ENCODE measurements around the gene CRYL1. TPM values are rescaled to one million over a fixed set of nuclear protein-coding genes. Genes with fewer than 3 reads are reported as not detected.

CRYL1 gene, protein sequence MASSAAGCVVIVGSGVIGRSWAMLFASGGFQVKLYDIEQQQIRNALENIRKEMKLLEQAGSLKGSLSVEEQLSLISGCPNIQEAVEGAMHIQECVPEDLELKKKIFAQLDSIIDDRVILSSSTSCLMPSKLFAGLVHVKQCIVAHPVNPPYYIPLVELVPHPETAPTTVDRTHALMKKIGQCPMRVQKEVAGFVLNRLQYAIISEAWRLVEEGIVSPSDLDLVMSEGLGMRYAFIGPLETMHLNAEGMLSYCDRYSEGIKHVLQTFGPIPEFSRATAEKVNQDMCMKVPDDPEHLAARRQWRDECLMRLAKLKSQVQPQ
- total RNA-seq (2021; ENCODE audit: unreplicated experiment) (26.5 TPM), Bru-seq, nascent RNA (percentile 60 among the genes with signal in this experiment), BruChase-seq, experiment 1, labeled RNA remaining after a 6-hour chase (percentile 46 among the genes with signal in this experiment), BruChase-seq, experiment 2, labeled RNA remaining after a 2-hour chase (percentile 46 among the genes with signal in this experiment)
- polyA plus RNA-seq (2012), result 39.1 and 40.3 TPM in 2 replicates
- long read RNA-seq, transcript CRYL1-201 (8 exons, 1,485 nt), result major isoform, 41 of 54 reads
- long read RNA-seq, transcript CRYL1-209 (7 exons, 1,331 nt), result minor isoform, 8 of 54 reads
- long read RNA-seq, partial matches to known transcripts, result 1 of 54 reads
- long read RNA-seq, other reads (novel, unspliced or antisense), result 4 of 54 reads

DNA sequence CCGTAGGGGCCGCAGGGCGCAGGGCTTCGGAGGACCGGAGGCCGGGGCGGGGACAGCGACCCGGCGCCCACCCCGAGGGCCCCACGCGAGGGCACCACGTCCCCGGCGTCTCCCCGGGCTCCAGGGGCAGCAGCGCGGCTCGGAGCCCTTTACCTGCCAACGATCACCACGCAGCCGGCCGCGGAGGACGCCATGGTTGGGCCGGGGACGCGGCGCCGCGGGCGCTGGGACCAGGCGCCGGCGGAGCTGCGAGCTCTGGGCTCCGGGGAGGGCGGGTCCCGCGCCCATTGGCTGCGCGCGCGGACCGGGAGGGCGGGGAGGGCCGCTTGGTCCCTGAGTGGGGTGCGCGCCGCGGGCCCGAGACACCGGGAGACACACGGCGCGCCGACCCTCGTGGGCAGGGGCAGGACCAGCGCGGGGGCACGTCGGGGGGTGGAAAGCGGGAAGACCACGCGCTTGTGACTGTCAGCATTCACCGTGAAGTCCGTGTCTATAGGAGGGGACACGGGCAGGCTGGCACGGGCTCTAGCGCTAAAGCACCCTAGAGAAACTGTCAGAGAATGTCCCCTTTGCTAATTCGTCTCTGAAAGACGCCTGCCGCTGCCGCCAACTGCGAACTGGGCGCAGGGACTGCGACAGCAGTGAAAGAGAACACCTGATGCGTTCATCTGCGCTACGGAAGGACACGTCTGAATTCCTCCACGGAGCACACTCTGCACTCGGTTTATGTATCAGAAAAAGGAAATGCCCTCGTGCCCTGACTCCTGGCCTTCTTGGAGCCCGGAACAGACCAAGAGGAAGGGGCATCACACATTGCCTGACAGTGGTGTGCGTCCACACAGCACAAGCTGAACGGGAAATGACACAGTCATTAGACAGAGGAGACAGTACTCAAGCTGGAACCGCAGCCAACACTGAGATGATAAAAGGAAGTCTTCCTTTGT, at the start of gene CRYL1:
Gene CRYL1, minus strand, starts transcription at position 257 of the 944 bp plus-strand sequence. Its CDS starts 63 bp downstream, at position 194.
- H3K9me3 ChIP-seq (ENCODE audit: control insufficient read depth in 1 of 2, insufficient read depth in 1 of 2, low read depth in 1 of 2, low read length in 2 of 2), result no peaks in the 10 kb centered on the region
- H3K4me1 ChIP-seq (ENCODE audit: control insufficient read depth in 1 of 2, insufficient read depth in 2 of 2, low read length in 2 of 2), result peaks cover 7 to 21% of the 10 kb centered on the region in 2 experiments
- H3K4me3 ChIP-seq (replicated peaks in 1 of 2; ENCODE audit: low read depth in 1 of 2, low read length in 2 of 2), result peak within 1 kb of the TSS; percentile 72 to 86
- H3K4me2 ChIP-seq (ENCODE audit: low read length), result peak within 1 kb of the TSS; percentile 94
- DNase-seq (ENCODE audit: low read depth, low spot score) (no peak), ATAC-seq (peak; percentile 91)
- H3K27me3 ChIP-seq (ENCODE audit: insufficient read depth, low read length), result no peaks in the 10 kb centered on the region
- CTCF ChIA-PET, result interaction anchor here (0.6 to 0.7 kb wide), 3 partner anchors 302 to 930 kb away, joined by 3 to 4 read pairs (median 3); no protein-coding TSS in a partner anchor
- intact Hi-C loops (cut with micrococcal nuclease), result loop anchor here (2.0 kb wide), 1 partner anchor 41 kb away; the partner anchor contains the start of gene IFT88
- peak within 1 kb of the TSS; percentile 75 for H3K9ac ChIP-seq (ENCODE audit: low read length)
- TF ChIP-seq POLR2A (IDR thresholded peaks at IDR 0.05; ENCODE audit: borderline replicate concordance, extremely low read depth, insufficient read depth, insufficient read length), result peak; percentile 63
- TF ChIP-seq EZH2phosphoT487 (IDR thresholded peaks at IDR 0.05; ENCODE audit: borderline replicate concordance), result no peak
- TF ChIP-seq ZFX (IDR thresholded peaks at IDR 0.05), result peak; percentile 94
- no peak for TF ChIP-seq EZH2 (IDR thresholded peaks at IDR 0.05)
- no peak for TF ChIP-seq SIN3A (IDR thresholded peaks at IDR 0.05; ENCODE audit: low read depth)
- TF ChIP-seq POLR2AphosphoS5 (IDR thresholded peaks at IDR 0.05; ENCODE audit: low read depth, low read length), result peak; percentile 66; the same call in 1 of the 2 replicates
- no peak for TF ChIP-seq CBX3 (IDR thresholded peaks at IDR 0.05; ENCODE audit: low read depth)
- TF ChIP-seq ZNF274 (IDR thresholded peaks at IDR 0.05; ENCODE audit: low read depth, low read length), result no peak
- no peak for TF ChIP-seq JUND (IDR thresholded peaks at IDR 0.05)
- TF ChIP-seq YY1 (IDR thresholded peaks at IDR 0.05; ENCODE audit: extremely low read depth, insufficient replicate concordance, low read depth, low read length), result peak; percentile 55
- no peak for TF ChIP-seq TCF7L2 (IDR thresholded peaks at IDR 0.05; ENCODE audit: borderline replicate concordance, extremely low read depth, insufficient read depth, insufficient read length)
- TF ChIP-seq, protein P1, sequence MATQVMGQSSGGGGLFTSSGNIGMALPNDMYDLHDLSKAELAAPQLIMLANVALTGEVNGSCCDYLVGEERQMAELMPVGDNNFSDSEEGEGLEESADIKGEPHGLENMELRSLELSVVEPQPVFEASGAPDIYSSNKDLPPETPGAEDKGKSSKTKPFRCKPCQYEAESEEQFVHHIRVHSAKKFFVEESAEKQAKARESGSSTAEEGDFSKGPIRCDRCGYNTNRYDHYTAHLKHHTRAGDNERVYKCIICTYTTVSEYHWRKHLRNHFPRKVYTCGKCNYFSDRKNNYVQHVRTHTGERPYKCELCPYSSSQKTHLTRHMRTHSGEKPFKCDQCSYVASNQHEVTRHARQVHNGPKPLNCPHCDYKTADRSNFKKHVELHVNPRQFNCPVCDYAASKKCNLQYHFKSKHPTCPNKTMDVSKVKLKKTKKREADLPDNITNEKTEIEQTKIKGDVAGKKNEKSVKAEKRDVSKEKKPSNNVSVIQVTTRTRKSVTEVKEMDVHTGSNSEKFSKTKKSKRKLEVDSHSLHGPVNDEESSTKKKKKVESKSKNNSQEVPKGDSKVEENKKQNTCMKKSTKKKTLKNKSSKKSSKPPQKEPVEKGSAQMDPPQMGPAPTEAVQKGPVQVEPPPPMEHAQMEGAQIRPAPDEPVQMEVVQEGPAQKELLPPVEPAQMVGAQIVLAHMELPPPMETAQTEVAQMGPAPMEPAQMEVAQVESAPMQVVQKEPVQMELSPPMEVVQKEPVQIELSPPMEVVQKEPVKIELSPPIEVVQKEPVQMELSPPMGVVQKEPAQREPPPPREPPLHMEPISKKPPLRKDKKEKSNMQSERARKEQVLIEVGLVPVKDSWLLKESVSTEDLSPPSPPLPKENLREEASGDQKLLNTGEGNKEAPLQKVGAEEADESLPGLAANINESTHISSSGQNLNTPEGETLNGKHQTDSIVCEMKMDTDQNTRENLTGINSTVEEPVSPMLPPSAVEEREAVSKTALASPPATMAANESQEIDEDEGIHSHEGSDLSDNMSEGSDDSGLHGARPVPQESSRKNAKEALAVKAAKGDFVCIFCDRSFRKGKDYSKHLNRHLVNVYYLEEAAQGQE (IDR thresholded peaks at IDR 0.05; ENCODE audit: low read depth), result no peak
- no peak for TF ChIP-seq FOSL1 (IDR thresholded peaks at IDR 0.05; ENCODE audit: low read depth)
- TF ChIP-seq, protein P2, sequence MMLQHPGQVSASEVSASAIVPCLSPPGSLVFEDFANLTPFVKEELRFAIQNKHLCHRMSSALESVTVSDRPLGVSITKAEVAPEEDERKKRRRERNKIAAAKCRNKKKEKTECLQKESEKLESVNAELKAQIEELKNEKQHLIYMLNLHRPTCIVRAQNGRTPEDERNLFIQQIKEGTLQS (IDR thresholded peaks at IDR 0.05), result no peak
- no peak for TF ChIP-seq EGR1 (IDR thresholded peaks at IDR 0.05; ENCODE audit: low read depth)
- no peak for TF ChIP-seq CEBPB (IDR thresholded peaks at IDR 0.05; ENCODE audit: low read depth)
- TF ChIP-seq ELF1 (IDR thresholded peaks at IDR 0.05; ENCODE audit: borderline replicate concordance, low read depth), result no peak
- TF ChIP-seq RAD21 (IDR thresholded peaks at IDR 0.05; ENCODE audit: low read depth), result no peak
- TF ChIP-seq, protein P3, sequence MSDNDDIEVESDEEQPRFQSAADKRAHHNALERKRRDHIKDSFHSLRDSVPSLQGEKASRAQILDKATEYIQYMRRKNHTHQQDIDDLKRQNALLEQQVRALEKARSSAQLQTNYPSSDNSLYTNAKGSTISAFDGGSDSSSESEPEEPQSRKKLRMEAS (IDR thresholded peaks at IDR 0.05), result peak; percentile 64
- no peaks in the 10 kb centered on the region for H3K9me2 ChIP-seq (ENCODE audit: insufficient read depth)
- peak within 1 kb of the TSS; percentile 66 for H3K27ac ChIP-seq (ENCODE audit: low read depth, low read length)
- peak within 1 kb of the TSS; percentile 58 for H2AFZ ChIP-seq (ENCODE audit: low read depth, low read length, poor library complexity, severe bottlenecking)
- H3K79me2 ChIP-seq (ENCODE audit: insufficient read depth, low read length), result peaks cover 6% of the 10 kb centered on the region; the same call in 1 of the 2 replicates
- H3K36me3 ChIP-seq (ENCODE audit: control insufficient read depth in 1 of 2, insufficient read depth in 2 of 2, low read length in 2 of 2), result no peaks in the 10 kb centered on the region
- RAD21 ChIA-PET (ENCODE audit: low non-redundant PET in 1 of 2, low total read pairs in 2 of 2, uncharacterized antibody in 2 of 2, unreplicated experiment in 2 of 2), result interaction anchor here in 1 of 2 experiments (0.6 kb wide), 1 partner anchor 701 kb away, joined by 3 read pairs; no protein-coding TSS in a partner anchor
- BruUV-seq (replicated peaks), result no TSS peak
- no peaks in the 10 kb centered on the region for H4K20me1 ChIP-seq (ENCODE audit: insufficient read depth)
- POLR2A ChIA-PET, result interaction anchor here (0.6 to 1.3 kb wide), 4 partner anchors 10 to 326 kb away, joined by 3 to 7 read pairs (median 3); no protein-coding TSS in a partner anchor

Data from HCT116 (cell line).